Activated CD8-positive, alpha-beta memory T cell treated with anti-CD3 and anti-CD28 coated beads for 36 hours (primary cell): ENCODE data around the gene OR6A2. TPM values are rescaled to one million over a fixed set of nuclear protein-coding genes. Genes with fewer than 3 reads are reported as not detected.

Source experiments
- CTCF ChIA-PET: fragments of 350-600 bp; sonication (Branson Sonifier 250); formaldehyde crosslinking; loops from one replicate; lab custom pipeline; 2021; ENCODE audit warnings: antibody characterized with exemption; lab: Charles Lee
- POLR2A ChIA-PET: fragments of 350-600 bp; sonication (Branson Sonifier 250); formaldehyde crosslinking; loops from one replicate; lab custom pipeline; 2021; ENCODE audit warnings: antibody characterized with exemption; lab: Charles Lee
- total RNA-seq, 2 experiments: library from RNA; stranded (reverse); gene quantifications; one replicate each; pipeline ENCODE4 v1.2.3, GENCODE V29; 2021

Gene OR6A2
- total RNA-seq, 2 experiments from 2014 or later: 0.06 to 0.13 TPM

- ChIA-PET POLR2A (no interaction called here), CTCF (no interaction called here)
Observed at GRCh38 chr11:6771926-6772893, 27.3 kb downstream of the OR6A2 start, which contains the start of gene OR2AG2. Gene OR2AG2, minus strand, starts transcription at chr11:6771976. Its CDS starts 3,019 bp downstream, at chr11:6768957.

GRCh38 chr11:6757373-6757967 is 42.0 kb downstream of the OR6A2 start:
- CTCF ChIA-PET: interaction anchor here (0.6 to 3.6 kb wide), 13 partner anchors 8 to 158 kb away, joined by 3 to 36 read pairs (median 4); no protein-coding TSS in a partner anchor
- POLR2A ChIA-PET: no interaction called here

GRCh38 chr11:6755953-6756347 is 43.5 kb downstream of the OR6A2 start:
- ChIA-PET POLR2A (no interaction called here), CTCF (interaction anchor here (1.6 to 3.6 kb wide), 9 partner anchors 10 to 251 kb away, joined by 3 to 36 read pairs (median 8); no protein-coding TSS in a partner anchor)

- POLR2A ChIA-PET: no interaction called here
- CTCF ChIA-PET: interaction anchor here (0.7 to 3.6 kb wide), 15 partner anchors 9 to 265 kb away, joined by 3 to 36 read pairs (median 4); no protein-coding TSS in a partner anchor
Observed at GRCh38 chr11:6755303-6755952, 44.1 kb downstream of the OR6A2 start.

GRCh38 chr11:6747097-6747668 is 52.3 kb downstream of the OR6A2 start:
- CTCF ChIA-PET: interaction anchor here (1.2 to 2.9 kb wide), 4 partner anchors 8 to 18 kb away, joined by 3 to 22 read pairs (median 8); no protein-coding TSS in a partner anchor
- POLR2A ChIA-PET: interaction anchor here (0.8 to 1.5 kb wide), 2 partner anchors 64 to 136 kb away, joined by 3 read pairs; partner anchors contain the start of gene MRPL17

GRCh38 chr11:6746626-6747025 is 52.9 kb downstream of the OR6A2 start:
- ChIA-PET POLR2A (interaction anchor here (0.8 to 1.5 kb wide), 2 partner anchors 63 to 135 kb away, joined by 3 read pairs; partner anchors contain the start of gene MRPL17), CTCF (interaction anchor here (0.6 to 2.9 kb wide), 7 partner anchors 8 to 58 kb away, joined by 3 to 22 read pairs (median 3); no protein-coding TSS in a partner anchor)

- CTCF ChIA-PET: interaction anchor here (0.6 to 2.9 kb wide), 10 partner anchors 8 to 57 kb away, joined by 3 to 22 read pairs (median 3); no protein-coding TSS in a partner anchor
- POLR2A ChIA-PET: interaction anchor here (1.1 to 1.5 kb wide), 2 partner anchors 63 to 134 kb away, joined by 3 read pairs; partner anchors contain the start of genes MRPL17 and TAF10
Observed at GRCh38 chr11:6746086-6746618, 53.3 kb downstream of the OR6A2 start.

GRCh38 chr11:6745465-6746015 is 53.9 kb downstream of the OR6A2 start:
- POLR2A ChIA-PET: interaction anchor here (1.1 kb wide), 1 partner anchor 134 kb away, joined by 3 read pairs; the partner anchor contains the start of gene TAF10

GRCh38 chr11:6745018-6745417 is 54.5 kb downstream of the OR6A2 start:
- ChIA-PET POLR2A (interaction anchor here (1.1 kb wide), 1 partner anchor 133 kb away, joined by 3 read pairs; the partner anchor contains the start of gene TAF10), CTCF (interaction anchor here (1.0 to 2.9 kb wide), 4 partner anchors 10 to 50 kb away, joined by 3 to 22 read pairs (median 3); no protein-coding TSS in a partner anchor)

More at GRCh38 chr11:6745465-6746015, 53.9 kb downstream of the OR6A2 start:
- CTCF ChIA-PET: interaction anchor here (1.0 to 2.9 kb wide), 6 partner anchors 10 to 50 kb away, joined by 3 to 22 read pairs (median 3); no protein-coding TSS in a partner anchor

GRCh38 chr11:6742260-6742659 is 57.2 kb downstream of the OR6A2 start:
- POLR2A ChIA-PET: no interaction called here
- CTCF ChIA-PET: interaction anchor here (1.1 kb wide), 1 partner anchor 16 kb away, joined by 3 read pairs; no protein-coding TSS in a partner anchor

Other genes with a start within 250 kb of the OR6A2 start
- gene RRP8, start 196.1 kb downstream of the OR6A2 start, total RNA-seq: 10 to 100 TPM; 44.9 to 48.0 TPM
- gene ILK, start 195.9 kb downstream of the OR6A2 start, total RNA-seq: 10 to 100 TPM; 74.6 to 83.3 TPM
- gene TAF10, start 187.5 kb downstream of the OR6A2 start, total RNA-seq: 100 to 1,000 TPM; 163 to 176 TPM
- 10 to 100 TPM; 44.7 to 50.5 TPM for gene TPP1, start 180.3 kb downstream of the OR6A2 start, total RNA-seq
- gene DCHS1, start 143.9 kb downstream of the OR6A2 start, total RNA-seq: under 1 TPM; 0.40 to 0.53 TPM
- gene MRPL17, start 116.3 kb downstream of the OR6A2 start, total RNA-seq: 100 to 1,000 TPM; 132 to 146 TPM
- under 1 TPM in 1 of 2 experiments, not detected in 1; 0.06 TPM for gene OR2AG2, start 27.7 kb downstream of the OR6A2 start, total RNA-seq
- not detected for gene OR2AG1, start 16.7 kb downstream of the OR6A2 start, total RNA-seq
- not detected for gene OR10A5, start 46.0 kb upstream of the OR6A2 start, total RNA-seq
- gene OR10A2, start 63.4 kb upstream of the OR6A2 start, total RNA-seq: not detected
- not detected for gene OR10A4, start 76.9 kb upstream of the OR6A2 start, total RNA-seq
- not detected for gene OR2D2, start 92.8 kb upstream of the OR6A2 start, total RNA-seq
- gene OR2D3, start 121.3 kb upstream of the OR6A2 start, total RNA-seq: not detected
- gene ZNF215, start 126.7 kb upstream of the OR6A2 start, total RNA-seq: 1 to 10 TPM; 1.5 to 1.7 TPM
- not detected for gene ZNF214, start 220.7 kb upstream of the OR6A2 start, total RNA-seq
- not detected for gene NLRP14, start 220.8 kb upstream of the OR6A2 start, total RNA-seq